Rectal smooth muscle tissue (tissue), 1 donor: ENCODE results near the gene MRPS14.
A peak's percentile ranks its signal among the peaks of the same experiment; 100 is the strongest.

ENCODE experiments used
- H3K27ac ChIP-seq: one replicate; pipeline ENCODE4 v1.7.0; 2013; ENCODE audit warnings: low read depth, low read length, inconsistent platforms
- H3K27me3 ChIP-seq: one replicate; pipeline ENCODE4 v1.7.0; 2013; ENCODE audit warnings: low read length; ENCODE audit not compliant: control insufficient read depth, insufficient read depth
- H3K36me3 ChIP-seq: one replicate; pipeline ENCODE4 v1.7.0; 2013; ENCODE audit warnings: low read length; ENCODE audit not compliant: control insufficient read depth, insufficient read depth
- H3K4me1 ChIP-seq: one replicate; pipeline ENCODE4 v1.7.0; 2013; ENCODE audit warnings: low read length; ENCODE audit not compliant: control insufficient read depth, insufficient read depth
- H3K4me3 ChIP-seq: one replicate; pipeline ENCODE4 v1.7.0; 2013; ENCODE audit warnings: low read length
- H3K9ac ChIP-seq: one replicate; pipeline ENCODE4 v1.7.0; 2013; ENCODE audit warnings: low read length

The MRPS14 gene

GRCh38 chr1:175013445-175013844, 9.8 kb downstream of the MRPS14 start:
- H3K9ac ChIP-seq = no peak overlapping the region
- no peak overlapping the region for H3K27ac ChIP-seq
- no peak overlapping the region for H3K4me3 ChIP-seq
- H3K4me1 ChIP-seq = no peaks in the 10 kb centered on the region
- H3K27me3 ChIP-seq = no peaks in the 10 kb centered on the region
- peaks cover 33% of the 10 kb centered on the region for H3K36me3 ChIP-seq

- Histone ChIP-seq H3K9ac (no peak overlapping the region), H3K36me3 (peaks cover 20% of the 10 kb centered on the region), H3K4me1 (no peaks in the 10 kb centered on the region), H3K27ac (no peak overlapping the region), H3K27me3 (no peaks in the 10 kb centered on the region), H3K4me3 (no peak overlapping the region)
These were observed 13.7 kb downstream of the MRPS14 start for GRCh38 chr1:175009532-175009931.

GRCh38 chr1:175005085-175005783, 18.0 kb downstream of the MRPS14 start:
- H3K36me3 ChIP-seq = peaks cover 2% of the 10 kb centered on the region
- H3K4me3 ChIP-seq = no peak overlapping the region
- no peaks in the 10 kb centered on the region for H3K4me1 ChIP-seq
- no peaks in the 10 kb centered on the region for H3K27me3 ChIP-seq
- no peak overlapping the region for H3K9ac ChIP-seq
- H3K27ac ChIP-seq = no peak overlapping the region

- Histone ChIP-seq H3K27ac (no peak overlapping the region), H3K4me3 (no peak overlapping the region), H3K27me3 (no peaks in the 10 kb centered on the region), H3K4me1 (no peaks in the 10 kb centered on the region), H3K36me3 (no peaks in the 10 kb centered on the region), H3K9ac (no peak overlapping the region)
These were observed 19.7 kb downstream of the MRPS14 start for GRCh38 chr1:175003521-175003920.

- no peaks in the 10 kb centered on the region for H3K27me3 ChIP-seq
- no peaks in the 10 kb centered on the region for H3K4me1 ChIP-seq
- no peak overlapping the region for H3K9ac ChIP-seq
- H3K36me3 ChIP-seq = no peaks in the 10 kb centered on the region
- H3K4me3 ChIP-seq = no peak overlapping the region
- H3K27ac ChIP-seq = no peak overlapping the region
These were observed 20.2 kb downstream of the MRPS14 start for GRCh38 chr1:175002910-175003517.

GRCh38 chr1:175000697-175001187, 22.5 kb downstream of the MRPS14 start:
- no peaks in the 10 kb centered on the region for H3K4me1 ChIP-seq
- H3K27ac ChIP-seq = no peak overlapping the region
- H3K27me3 ChIP-seq = no peaks in the 10 kb centered on the region
- no peaks in the 10 kb centered on the region for H3K36me3 ChIP-seq
- no peak overlapping the region for H3K9ac ChIP-seq
- H3K4me3 ChIP-seq = peak overlapping the region; percentile 95

- H3K9ac ChIP-seq = peak within 1 kb of the TSS; percentile 96
- H3K4me1 ChIP-seq = no peaks in the 10 kb centered on the region
- no peaks in the 10 kb centered on the region for H3K27me3 ChIP-seq
- peak within 1 kb of the TSS; percentile 99 for H3K27ac ChIP-seq
- peak within 1 kb of the TSS; percentile 95 for H3K4me3 ChIP-seq
- no peaks in the 10 kb centered on the region for H3K36me3 ChIP-seq
These were observed 23.1 kb downstream of the MRPS14 start, which contains the start of gene CACYBP for GRCh38 chr1:174999936-175000696. CACYBP (plus strand) TSS chr1:174999947; CDS start chr1:175000181, 234 bp downstream.

- Histone ChIP-seq H3K27ac (peak overlapping the region; percentile 99), H3K9ac (peak overlapping the region; percentile 96), H3K36me3 (no peaks in the 10 kb centered on the region), H3K4me3 (peak overlapping the region; percentile 95), H3K4me1 (no peaks in the 10 kb centered on the region), H3K27me3 (no peaks in the 10 kb centered on the region)
These were observed 23.8 kb downstream of the MRPS14 start for GRCh38 chr1:174999216-174999935.

- H3K4me3 ChIP-seq = peak overlapping the region; percentile 88
- H3K36me3 ChIP-seq = no peaks in the 10 kb centered on the region
- peak overlapping the region; percentile 99 for H3K27ac ChIP-seq
- H3K9ac ChIP-seq = peak overlapping the region; percentile 96
- H3K4me1 ChIP-seq = no peaks in the 10 kb centered on the region
- no peaks in the 10 kb centered on the region for H3K27me3 ChIP-seq
These were observed 24.5 kb downstream of the MRPS14 start for GRCh38 chr1:174998569-174999215.

- Histone ChIP-seq H3K4me3 (no peak overlapping the region), H3K27me3 (no peaks in the 10 kb centered on the region)
These were observed 26.2 kb downstream of the MRPS14 start for GRCh38 chr1:174997041-174997440.

GRCh38 chr1:174996476-174996875, 26.7 kb downstream of the MRPS14 start:
- no peak overlapping the region for H3K27ac ChIP-seq
- H3K4me3 ChIP-seq = no peak overlapping the region
- H3K36me3 ChIP-seq = no peaks in the 10 kb centered on the region
- no peaks in the 10 kb centered on the region for H3K27me3 ChIP-seq
- H3K4me1 ChIP-seq = no peaks in the 10 kb centered on the region
- no peak overlapping the region for H3K9ac ChIP-seq

More at GRCh38 chr1:174997041-174997440, 26.2 kb downstream of the MRPS14 start:
- Histone ChIP-seq H3K9ac (no peak overlapping the region), H3K36me3 (no peaks in the 10 kb centered on the region), H3K27ac (no peak overlapping the region), H3K4me1 (no peaks in the 10 kb centered on the region)
